NCI-H128 (cell line): ENCODE results near the gene RPS6KA4.

Experiments
- DNase-seq: peaks from one replicate; lab custom pipeline; 2025; ENCODE audit not compliant: unreplicated experiment; lab: John Stamatoyannopoulos, UW

Gene RPS6KA4

DNA sequence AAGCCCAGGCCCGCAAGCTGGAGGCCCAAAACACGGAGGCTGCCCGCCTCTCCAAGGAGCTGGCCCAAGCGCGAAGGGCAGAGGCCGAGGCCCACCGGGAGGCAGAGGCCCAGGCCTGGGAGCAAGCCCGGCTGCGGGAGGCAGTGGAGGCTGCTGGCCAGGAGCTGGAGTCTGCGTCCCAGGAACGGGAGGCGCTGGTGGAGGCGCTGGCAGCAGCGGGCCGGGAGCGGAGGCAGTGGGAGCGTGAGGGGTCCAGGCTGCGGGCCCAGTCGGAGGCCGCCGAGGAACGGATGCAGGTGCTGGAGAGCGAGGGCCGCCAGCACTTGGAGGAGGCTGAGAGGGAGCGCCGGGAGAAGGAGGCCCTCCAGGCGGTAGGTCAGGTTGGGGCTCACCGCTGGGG is 14.2 kb upstream of the RPS6KA4 start:
- DNase-seq = no peak

- no peak for DNase-seq
These were observed 11.6 kb upstream of the RPS6KA4 start for GRCh38 chr11:64347193-64347867.

GRCh38 chr11:64348383-64349024 is 10.5 kb upstream of the RPS6KA4 start:
- no peak for DNase-seq

- DNase-seq = no peak
These were observed 10.0 kb upstream of the RPS6KA4 start for GRCh38 chr11:64349025-64349387.

DNA sequence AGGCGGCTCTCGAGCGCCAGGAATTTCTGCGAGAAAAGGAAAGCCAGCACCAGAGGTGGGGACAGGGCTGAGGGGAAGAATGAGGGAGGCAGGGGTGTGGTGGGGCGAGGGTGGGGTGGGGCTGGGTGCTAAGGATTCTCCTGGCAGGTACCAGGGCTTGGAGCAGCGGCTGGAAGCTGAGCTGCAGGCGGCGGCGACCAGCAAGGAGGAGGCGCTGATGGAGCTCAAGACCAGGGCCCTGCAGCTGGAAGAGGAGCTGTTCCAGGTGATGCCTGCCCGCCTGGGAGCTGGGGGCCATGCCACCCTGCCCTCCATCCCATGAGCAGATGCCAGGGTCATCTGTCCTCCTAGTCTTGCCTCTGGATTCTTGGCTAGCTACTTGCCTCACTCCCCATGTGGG is 9.6 kb upstream of the RPS6KA4 start:
- DNase-seq = no peak

GRCh38 chr11:64351136-64351631 is 7.8 kb upstream of the RPS6KA4 start:
- DNase-seq = no peak

DNA sequence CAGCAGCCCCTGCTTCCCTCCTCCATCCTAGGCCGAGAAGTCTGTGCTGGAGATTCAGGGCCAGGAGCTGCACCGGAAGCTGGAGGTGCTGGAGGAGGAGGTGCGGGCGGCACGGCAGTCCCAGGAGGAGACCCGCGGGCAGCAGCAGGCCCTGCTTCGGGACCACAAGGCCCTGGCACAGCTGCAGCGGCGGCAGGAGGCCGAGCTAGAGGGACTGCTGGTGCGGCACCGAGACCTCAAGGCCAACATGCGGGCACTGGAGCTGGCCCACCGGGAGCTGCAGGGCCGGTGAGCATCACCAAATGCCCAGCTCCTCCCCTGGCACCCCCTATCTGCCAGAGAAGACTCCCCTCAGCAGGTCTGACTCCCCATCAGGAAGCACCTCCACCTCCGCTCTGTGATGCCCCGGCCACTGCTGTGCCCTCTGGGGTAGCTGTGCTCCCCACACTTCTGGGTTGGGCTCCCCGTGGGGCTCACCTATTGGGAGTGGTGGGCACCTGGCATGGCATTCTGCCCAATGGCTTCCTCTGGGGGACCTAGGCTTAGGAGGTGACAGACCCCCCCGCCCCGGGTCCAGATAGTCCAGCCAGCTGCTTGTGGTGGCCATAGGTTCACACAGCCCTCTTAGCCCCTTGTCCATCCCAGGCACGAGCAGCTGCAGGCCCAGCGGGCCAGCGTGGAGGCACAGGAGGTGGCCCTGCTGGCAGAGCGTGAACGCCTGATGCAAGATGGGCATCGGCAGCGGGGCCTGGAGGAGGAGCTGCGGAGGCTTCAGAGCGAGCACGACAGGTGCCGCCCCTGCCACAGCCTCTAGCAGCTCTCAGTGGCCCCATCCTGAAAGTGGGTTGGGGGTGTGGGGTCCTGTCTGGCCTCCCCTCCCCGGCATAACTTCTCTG is 6.6 kb upstream of the RPS6KA4 start:
- no peak for DNase-seq

DNA sequence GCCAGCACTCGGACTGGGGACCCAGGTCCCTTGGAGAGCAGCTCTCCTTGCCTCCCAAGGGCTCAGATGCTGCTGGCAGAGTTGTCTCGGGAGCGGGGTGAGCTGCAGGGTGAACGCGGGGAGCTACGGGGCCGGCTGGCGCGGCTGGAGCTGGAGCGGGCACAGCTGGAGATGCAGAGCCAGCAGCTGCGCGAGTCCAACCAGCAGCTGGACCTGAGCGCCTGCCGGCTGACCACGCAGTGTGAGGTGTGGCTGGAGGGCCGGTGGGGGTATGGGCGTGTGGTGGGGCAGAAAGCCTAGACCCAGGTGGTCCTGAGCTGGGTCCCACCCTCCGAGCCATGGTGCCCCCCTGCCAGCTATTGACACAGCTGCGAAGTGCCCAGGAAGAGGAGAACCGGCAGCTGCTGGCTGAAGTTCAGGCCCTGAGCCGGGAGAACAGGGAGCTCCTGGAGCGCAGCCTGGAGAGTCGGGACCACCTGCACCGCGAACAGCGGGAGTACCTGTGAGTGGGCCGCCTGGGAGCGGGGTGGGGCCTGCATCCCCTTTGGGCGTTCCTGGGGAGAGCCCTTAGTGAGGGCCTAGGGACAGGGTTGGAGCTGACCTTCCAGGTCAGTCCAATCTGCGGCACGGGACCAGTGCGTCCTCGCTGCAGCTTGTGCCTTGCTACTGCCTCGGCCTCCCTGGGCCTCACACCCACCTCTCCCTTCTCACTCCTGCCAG is 5.8 kb upstream of the RPS6KA4 start:
- no peak for DNase-seq

DNA sequence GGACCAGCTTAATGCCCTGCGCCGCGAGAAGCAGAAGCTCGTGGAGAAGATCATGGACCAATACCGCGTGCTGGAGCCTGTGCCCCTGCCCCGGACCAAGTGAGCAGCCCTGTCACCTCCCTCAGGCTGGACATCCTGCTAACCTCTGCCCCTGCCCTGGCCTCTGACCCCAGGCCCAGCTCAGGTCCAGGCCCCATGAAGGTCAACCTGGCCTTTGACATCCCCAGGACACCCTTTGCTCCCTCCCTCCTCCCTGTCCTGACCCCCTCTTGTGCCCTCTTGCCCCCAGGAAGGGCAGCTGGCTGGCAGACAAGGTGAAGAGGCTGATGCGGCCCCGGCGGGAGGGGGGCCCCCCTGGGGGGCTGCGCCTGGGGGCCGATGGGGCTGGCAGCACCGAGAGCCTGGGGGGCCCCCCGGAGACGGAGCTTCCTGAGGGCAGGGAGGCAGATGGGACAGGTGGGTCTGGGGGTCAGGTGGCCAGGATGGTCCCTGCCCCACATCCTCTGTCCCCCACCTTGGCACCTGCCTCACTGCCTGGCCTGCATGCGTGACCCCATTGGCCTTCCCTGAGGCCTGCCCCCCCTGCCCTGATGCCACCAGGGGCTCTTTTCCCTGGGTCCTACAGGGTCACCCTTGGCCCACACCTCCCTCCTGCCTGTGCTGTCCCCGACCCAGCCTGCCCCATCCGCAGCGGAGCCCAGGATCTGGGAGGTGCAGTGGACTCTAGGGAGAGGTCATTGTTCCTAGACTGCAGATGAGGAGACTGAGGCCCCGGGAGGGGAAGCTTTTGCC is 5.1 kb upstream of the RPS6KA4 start:
- no peak for DNase-seq

- DNase-seq = peak; percentile 44
These were observed 3.7 kb upstream of the RPS6KA4 start for GRCh38 chr11:64355078-64355940.

- DNase-seq = no peak
These were observed 2.2 kb upstream of the RPS6KA4 start for GRCh38 chr11:64356498-64357411.

DNA sequence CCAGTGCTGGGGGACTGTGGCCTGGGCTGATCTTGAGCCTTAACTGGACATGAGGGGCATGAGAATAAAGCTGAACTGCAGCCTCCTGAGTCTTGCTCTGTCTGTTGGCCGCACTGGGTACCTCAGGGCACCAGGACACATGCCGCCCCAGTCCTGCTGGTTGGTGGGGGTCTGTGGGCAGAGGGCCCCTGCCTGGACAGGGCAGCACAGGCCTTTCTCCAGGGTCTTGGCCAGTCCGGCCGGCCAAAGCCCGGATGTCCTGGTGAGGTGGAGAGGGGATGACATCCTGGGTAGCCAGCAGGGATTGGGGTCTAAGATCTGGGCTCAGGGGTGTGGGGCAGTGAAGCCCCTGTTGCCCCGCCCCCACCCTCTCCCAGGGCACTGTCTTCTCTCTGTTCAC is 1.5 kb upstream of the RPS6KA4 start:
- no peak for DNase-seq

- no peak for DNase-seq
These were observed 942 bp upstream of the RPS6KA4 start for GRCh38 chr11:64357904-64358535.

GRCh38 chr11:64358536-64358906 is 441 bp upstream of the RPS6KA4 start:
- no peak for DNase-seq

DNA sequence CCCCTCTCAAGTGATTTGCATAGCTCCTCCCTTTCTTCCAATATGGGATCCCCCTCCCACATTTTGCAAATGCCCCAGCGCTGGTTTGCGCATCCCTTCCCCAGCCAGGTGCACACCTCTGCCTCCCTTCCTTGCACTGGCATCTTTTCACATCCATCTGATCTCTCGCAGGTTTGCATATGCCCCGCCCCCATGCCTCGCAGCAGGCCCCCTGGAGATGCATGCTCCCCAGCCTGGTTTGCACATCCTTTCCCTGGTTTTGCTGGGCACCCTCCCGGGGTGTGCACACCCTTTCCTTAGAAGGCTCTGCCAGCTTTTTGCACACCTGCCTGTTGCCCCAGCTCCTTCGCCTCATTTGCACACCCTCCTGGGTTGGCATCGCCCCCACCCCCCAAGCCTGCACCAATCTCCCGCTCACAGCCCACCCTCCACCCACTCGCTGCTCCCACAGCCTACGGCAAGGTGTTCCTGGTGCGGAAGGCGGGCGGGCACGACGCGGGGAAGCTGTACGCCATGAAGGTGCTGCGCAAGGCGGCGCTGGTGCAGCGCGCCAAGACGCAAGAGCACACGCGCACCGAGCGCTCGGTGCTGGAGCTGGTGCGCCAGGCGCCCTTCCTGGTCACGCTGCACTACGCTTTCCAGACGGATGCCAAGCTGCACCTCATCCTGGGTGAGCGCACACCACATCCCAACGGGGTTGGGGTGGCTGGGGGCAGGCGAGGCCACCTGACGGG is 917 bp downstream of the RPS6KA4 start:
- DNase-seq = no peak

DNA sequence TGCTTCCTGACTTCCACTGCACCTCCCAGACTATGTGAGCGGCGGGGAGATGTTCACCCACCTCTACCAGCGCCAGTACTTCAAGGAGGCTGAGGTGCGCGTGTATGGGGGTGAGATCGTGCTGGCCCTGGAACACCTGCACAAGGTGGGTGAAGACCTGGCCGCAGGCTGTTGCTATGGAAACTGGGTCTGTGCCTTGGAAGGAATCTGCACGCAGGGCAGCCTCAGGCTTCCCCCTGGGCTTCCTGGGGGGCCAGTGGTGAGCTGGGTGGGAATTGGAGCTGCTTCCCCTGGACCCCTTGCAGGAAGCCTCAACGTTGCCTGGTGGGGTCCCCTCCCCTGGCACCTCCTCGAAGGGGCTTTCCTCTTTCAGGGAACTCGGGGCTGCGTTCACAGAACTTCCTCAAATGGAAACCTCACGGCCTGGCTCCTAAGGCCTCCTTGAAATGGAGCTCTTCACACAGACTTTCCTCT is 1.5 kb downstream of the RPS6KA4 start:
- DNase-seq = no peak

GRCh38 chr11:64361659-64362058 is 2.7 kb downstream of the RPS6KA4 start:
- DNase-seq = no peak
